HG02852 (cell line): ENCODE measurements around the gene FSTL1.

Experiments
- ATAC-seq: cut with Tn5 transposase; IDR thresholded peaks from one replicate; pipeline ENCODE4 v1.9.1; 2021; ENCODE audit warnings: mild to moderate bottlenecking, moderate library complexity; ENCODE audit not compliant: unreplicated experiment

FSTL1 gene

DNA sequence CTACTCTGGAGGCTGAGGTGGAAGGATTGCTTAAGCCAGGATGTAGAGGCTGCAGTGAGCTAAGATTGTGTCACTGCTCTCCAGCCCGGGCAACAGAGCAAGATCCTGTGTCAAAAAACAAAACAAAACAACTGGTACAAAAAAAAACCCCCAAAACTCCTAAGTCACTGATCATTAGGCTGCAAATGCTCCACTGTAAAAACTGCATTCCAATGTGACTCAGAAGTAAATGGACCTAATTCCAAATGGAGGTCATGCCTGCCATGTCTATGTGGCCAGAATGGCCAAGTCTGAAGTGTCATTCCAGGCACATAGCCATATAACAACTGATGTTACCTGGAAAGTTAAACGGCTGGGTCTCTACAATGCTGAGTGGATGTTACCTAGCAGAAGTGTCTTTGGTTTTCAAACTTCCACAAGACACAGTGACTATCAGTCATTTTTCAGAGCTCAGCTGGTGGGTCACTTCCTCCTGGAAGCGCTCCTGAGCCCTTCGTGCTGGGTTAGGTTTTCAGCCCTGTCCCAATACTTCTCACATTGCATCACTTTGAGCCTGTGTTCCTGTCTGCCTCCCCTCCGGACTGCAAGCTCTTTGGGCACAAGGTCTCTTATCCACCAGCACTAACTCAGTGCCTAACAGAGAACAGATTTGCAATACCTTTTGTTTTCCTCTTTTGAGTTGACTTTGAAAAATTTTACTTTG is 10.6 kb downstream of the FSTL1 start:
- no peak for ATAC-seq

DNA sequence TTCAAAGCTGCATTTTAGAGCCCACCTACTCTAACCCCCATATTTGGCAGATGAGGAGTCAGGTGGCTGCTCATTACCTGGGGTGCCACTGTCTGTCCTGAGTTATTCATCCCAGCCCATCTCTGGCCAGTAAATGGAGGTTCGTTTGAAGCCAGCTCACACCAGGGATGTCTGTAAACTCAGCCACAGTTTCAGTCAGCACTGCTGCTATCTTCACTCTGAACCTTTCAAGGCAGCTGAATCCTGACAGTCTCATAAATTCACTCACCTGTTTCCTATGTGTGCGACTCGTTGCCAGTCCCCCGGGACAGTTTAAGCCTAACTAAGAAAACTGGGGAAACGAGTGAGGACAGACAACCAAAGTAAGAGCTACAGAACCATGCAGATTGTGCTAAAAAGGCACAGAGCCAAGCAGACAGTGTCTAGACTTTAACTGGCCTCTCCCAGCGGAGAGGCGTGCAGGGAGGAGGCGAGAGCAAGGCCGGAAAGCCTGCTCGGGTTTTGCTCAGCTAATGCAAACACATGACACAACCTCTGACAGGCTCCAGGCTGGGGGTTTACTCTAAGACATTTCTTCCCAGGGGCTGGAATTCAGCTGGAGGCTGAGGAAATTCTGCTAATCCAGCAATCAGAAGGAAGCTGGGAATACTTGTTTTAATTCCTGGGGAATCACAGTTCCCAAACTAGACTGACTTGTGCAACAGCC is 12.0 kb downstream of the FSTL1 start:
- ATAC-seq: no peak

DNA sequence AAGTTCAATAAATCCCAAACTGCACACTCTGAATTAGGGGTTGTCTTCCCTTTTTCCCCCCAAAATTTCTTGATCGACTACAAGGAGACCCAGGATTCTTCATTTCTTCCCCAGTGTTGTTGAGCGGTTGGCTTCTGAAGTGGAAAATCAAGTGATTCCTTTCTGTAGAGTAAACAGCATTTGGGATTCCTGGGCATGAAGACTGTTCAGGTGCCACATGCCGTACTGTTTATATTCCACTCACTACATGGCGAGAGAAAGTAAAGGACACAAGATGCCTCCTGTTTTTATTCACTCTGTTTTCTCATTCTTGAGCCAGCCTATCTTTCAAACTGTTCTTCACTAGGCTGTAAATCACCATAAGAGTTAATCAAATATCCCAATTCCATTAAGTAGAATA is 12.6 kb downstream of the FSTL1 start:
- ATAC-seq: no peak

DNA sequence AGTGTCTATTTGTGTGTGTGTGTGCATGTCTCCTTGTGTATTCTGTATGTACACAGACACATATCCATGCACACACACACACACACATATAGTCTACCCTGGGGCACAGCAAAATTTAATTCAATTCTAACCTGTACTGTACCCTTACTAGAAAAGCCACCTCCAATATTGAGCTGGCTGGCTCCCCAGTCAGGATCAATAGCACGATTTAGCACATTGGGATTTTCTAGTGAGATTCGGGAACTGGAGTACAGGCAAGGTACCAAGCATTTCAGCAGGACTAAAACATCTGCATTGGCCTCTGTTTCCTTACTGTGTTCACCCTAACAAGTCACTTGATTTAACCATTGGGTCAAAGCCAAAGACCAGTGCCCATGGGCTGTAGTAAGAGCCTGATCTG is 13.2 kb downstream of the FSTL1 start:
- ATAC-seq: no peak

DNA sequence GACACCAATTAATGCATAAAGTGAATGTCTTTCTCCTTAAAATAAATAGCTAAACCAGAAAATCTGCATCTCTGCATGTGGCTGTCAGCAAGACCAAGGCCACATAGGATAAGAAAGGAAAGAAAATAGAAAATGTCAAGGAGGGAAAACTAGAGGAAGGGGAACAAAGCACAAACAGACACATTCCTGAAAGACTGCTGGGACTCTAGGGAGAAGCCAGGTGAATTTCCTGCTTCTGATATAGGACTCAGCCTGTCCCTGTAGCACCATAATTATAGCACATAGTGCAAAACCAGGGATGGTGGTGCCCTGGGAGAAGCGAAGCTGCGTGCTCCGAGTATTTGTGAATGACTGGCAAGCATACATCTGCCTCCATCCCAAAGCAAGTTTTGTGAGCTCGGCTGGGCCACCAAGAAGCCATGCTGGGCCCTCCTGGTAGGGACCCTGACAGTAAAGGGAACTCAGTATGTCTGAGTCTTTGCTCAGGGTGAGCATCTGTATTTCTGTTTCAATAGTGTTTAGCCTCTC is 14.2 kb downstream of the FSTL1 start:
- no peak for ATAC-seq

DNA sequence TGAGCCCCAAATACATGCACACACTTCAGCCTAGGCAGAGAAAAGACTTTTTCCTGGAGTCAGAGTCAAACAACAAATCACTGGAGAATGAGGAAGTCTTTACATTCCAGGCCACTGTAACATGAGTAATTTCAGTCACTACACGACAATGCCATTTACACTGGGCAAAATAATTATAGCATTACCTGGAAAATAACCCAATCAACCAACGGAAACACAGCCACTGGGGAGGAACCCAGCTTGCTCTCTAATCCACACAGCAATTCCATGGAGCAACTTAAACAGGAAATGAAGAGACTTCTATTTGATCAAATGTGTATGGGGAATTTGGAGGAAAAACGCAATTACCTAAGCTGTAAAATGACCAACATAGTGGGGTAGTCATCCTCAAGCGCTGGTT is 15.2 kb downstream of the FSTL1 start:
- ATAC-seq: no peak

DNA sequence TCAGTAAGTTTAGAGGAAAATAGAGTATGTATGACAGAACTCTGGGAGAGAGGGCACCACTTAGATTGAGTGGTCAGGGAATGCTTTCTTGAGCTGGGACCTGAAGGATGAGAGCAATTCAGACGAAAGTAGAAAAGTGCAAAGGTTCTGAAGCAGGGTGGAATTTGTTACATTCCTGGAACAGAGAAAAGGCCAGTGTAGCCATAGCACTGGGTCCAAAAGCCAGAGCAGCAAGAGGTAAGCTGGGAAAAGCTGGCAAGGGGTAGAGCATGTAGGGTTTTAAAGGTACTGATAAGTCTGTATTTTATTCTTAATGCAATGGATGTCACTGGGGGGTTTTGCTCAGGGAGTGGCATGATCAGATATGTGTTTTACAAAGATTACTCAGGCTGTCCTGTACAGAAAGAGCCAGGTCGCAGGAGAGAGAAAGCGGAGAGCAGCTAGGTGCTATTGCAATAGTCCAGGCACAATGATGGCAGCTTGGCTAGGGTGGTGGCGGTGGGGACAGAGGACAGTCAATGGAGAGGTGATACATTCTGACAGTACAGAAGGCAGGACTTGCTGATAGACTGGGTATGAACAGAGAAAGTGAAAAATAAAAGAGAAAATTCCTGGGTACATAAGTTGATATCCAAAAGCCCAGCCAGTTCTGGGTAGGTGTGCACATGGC is 17.0 kb downstream of the FSTL1 start:
- ATAC-seq: no peak

DNA sequence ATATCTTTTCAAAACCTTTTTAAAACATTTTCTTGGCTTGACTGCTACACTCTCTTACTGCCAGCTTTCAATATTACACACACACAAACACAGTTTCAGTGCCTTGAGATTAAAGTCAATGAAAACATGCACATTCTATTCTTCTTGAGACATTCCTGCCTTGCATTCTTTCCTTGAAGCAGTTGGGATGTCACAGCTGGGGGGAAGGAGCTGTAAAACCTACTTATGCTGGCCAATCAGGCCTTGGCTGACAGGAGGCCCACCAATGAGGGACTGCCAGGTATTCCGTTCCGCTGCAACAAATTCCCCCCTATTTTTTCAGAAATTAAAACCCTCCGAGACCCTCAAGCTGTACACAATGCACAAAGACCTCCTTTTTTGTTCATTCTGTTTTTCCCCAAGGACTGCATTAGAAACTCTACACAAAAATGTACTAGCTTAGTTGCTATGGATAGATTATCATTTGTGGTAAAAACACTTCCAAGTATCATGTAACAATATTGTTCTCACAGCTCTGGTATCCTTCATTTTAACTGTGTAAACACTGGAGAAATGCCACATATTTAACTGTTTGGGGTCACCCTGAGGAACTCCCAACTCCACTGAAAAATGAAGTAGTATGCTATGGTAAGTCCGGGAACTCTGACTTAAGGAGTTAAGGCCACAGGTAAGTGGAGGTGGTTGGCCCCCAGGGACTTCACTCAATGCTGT is 18.5 kb downstream of the FSTL1 start:
- no peak for ATAC-seq

DNA sequence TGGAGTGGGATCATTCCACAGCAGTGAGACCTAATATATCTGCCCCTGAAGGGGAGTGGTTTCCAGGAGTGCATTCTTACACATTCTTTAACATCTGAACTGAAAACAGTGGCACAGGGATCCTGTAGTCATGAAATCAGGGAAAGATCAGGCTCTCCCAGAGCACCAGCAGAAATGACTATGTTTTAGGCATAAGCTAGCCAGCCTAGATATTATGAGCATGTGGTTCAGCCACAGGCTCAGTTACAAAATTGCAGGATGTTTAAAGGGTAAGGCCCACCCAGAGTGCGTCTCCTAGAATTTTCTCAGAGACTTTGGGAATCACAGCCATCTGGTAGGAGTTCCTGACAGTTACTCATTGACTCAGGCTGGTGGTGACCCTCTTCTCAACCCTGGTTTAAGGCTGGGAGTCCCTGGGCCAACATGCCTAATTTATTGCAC is 20.9 kb downstream of the FSTL1 start:
- ATAC-seq: no peak

DNA sequence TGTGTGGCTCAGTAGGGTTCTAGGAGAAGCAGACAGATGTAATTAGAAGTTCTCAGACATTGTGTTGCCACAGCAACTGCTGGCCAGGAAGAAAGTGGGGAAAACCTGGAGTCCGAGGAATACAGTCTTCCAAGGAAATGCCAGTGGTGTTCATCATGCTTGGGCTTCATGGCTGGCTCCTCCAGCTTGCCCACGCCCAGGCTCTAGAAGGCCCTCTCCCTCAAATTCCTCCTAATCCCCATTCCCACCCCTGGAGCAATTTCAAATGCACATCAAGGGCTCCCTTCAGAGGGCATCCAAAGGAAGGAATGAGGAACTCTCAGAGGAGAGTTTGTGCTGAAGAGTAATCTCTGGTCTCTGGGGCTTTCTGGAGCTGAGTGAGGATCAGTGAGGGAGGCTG is 21.9 kb downstream of the FSTL1 start:
- ATAC-seq: no peak

DNA sequence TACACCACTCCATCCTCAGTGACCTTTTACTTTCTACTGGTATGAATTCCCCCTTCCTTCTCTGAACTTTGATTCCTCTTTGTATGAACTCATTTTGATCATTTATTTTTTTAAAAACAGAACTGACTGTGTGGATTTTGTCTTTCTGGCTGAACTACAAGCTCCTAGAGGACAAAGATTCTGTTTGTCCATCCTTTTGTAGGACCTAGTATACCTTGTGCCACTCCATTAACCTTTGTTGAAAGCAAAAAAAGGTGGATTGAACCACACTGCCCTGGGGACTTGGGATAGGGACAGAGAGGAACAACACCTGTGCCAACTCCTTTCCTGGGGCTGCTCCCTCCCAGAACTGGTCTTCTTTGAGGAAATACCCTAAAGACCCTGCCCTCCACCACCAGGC is 23.6 kb downstream of the FSTL1 start:
- ATAC-seq: no peak

DNA sequence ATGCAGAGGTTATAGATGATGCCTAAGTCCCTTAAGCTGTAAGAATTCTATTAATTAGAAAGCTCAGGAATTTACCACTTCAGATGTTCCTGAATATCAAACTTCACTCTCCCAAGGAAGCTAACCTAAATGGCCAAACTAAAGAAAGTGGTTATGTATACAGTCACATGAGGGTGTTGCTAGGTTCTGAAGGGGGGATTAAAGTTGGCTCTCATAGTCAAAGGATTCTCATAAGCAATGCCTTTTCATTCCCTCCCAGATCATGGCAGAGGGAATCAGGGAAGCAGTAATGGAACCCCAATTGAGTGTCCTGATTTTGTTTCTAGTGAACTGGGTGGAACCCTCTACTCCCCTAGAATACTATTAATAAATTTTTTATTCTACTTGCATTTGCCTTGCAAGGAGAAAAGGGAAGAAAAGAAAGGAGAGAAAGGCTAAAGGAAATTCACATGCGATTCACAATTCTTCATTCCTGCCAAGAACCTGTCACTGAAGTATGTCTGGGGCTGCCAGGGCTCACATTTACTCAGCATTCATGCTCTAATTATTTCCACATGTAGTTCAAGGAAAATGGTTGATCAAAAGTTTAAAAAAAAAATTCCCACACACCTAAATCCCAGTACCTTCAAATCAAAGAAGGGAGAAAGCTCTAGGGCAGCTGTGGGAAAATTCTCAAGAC is 25.1 kb downstream of the FSTL1 start:
- ATAC-seq: no peak

DNA sequence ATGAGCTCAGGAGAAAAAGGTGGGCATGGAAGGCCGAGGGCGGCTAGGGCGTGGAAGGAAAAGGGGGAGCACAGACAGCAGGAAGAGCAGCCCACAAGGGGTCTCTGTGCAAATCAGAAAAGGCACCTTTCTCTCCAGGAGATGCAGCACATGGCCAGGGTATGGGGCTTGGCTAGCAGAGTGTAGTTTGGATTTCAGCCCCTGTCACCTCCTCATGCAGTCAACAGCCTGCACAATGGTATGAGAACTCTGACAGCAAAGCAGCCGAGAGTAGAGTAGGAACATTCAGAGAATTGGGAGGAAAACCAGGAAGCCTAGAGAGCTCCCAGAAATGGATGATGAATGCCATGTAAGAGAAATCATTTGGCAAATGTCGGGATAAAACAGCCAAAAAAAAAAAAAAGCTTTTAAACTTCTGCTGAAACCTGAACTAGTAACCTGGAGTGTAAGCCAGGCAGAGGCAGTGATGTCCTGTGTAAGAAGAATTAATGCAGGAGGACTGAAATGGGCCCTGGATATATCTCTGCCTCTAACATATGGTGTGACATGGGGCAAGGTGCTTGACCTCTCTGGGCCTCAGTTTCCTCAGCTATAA is 25.7 kb downstream of the FSTL1 start:
- no peak for ATAC-seq

DNA sequence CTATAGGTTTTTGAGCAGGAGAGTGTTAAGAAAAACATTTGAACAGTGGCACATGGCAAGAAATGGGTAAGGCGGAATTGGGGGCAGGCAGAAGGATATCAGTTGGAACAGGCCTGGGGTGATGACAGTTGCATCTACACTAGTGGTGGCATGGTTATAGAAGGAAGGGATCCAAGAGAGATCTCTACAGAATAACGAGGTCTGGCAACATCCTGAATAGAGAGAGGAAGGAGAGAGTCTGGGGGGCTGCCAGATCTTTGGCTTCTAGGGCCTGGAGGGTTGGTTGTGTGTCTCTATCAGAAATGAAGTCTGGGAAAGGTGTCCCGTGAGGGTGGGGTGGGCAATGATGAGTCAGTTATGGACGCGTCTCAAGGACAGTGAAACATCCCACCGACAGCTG is 26.3 kb downstream of the FSTL1 start:
- ATAC-seq: no peak

DNA sequence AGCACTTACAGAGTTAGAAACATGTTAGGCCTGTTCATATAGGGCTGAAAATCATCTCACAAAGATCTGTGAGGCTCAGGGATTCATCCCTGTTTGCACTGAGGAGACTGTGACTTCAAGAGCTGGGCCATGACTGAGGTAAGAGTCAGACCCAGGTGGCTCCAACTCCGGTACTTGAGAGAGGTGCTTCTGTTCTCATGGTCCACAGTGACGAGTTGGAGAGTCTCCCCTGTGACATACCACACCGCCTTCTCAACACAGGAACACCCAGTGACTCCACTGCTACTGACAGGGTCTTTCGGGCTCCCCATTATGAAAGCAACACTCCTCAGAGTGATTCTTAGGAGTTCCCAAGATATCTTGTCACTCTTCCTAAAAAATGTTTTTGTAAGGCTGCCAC is 27.4 kb downstream of the FSTL1 start:
- ATAC-seq: no peak

DNA sequence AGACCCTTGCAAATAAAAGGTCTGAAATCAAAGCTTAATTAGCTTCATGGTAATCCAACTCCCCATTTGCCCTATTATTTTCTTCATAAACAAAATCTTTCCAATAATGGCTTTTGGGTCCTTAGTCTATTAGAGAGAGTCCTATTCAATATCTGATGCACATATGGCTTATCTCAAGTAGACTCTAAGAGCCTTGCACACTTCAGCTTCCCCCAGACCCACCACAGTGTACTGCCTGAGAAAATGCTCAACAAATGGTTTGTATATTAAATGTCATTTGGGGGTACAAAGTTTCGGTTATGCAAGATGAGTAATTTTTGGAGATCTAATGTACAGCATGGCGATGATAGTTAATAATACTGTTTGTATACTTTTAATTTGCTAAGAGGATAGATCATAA is 28.9 kb downstream of the FSTL1 start:
- no peak for ATAC-seq

DNA sequence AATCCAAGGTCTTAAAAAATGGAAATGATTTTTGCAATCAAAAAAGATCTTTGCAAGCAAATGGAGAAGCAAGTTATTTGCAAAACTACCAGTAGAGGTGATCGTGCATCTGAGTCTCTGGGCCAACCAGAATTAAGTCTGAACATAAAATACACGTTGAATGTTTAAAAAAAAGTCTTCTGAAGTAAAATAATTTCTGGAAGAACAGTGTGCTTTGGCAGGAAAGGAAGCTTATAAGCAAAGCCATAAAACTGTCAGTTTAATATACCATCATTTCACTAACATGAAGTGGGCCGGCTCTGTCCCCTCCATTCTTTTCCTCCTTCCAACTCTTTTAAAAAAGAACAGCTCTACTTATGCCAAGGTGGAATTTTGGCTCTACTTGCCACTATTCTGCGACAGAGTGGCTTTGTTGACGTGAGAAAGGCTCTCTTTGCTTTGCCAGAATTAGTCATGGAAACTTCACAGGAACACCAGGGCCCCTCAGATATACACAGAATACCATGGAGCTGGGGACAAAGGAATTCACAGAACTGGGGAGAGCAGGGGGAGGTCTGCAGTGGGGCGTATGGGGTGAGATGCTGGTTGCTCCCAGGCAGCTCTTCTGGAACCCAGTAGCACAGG is 29.8 kb downstream of the FSTL1 start:
- no peak for ATAC-seq

DNA sequence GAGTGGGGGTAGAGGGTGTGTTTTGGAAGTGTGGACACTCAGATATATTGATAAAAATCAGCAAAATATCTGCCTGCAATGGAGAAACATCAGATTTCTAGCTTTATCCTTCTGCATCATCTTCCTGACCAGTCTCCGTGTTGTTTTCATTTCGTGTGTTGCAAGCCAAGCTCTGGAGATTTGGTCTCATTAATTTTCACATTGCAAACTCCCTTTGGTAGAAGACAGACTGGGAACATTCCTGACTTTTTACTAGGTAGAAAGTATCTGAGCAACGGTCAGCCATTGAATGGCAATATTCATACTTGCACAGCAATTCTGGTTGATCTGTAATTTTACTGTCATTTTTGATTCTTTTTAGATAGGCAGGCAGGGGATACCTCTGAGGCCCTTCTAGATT is 30.4 kb downstream of the FSTL1 start:
- no peak for ATAC-seq

DNA sequence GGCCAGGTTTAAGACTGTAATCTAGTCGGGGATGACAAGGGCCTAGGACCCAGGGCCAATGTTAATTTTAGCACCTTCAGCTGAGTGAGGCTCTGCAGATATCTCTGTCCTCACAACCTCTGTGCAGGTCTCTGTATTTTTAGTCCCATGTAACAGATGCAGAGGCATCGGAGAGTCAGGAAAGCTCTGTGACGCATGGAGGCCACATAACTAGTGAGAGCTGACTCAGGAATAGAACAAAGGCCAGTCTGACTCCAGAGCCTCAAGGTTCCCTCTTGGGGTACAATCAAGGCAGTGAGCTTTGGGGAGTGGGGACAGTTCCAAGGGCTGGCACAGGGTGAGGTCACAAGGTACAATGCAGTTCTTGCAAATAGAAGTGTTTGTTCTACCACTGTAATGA is 31.0 kb downstream of the FSTL1 start:
- ATAC-seq: no peak
